Sigmoid colon (tissue), 7 donors: ENCODE results near the gene ODF4. TPM values are rescaled to one million over a fixed set of nuclear protein-coding genes. Genes with fewer than 3 reads are reported as not detected.

Experiments used
- DNase-seq: peaks from one replicate; pipeline ENCODE4 v3.0.0-alpha.2; 2019
- H3K27ac ChIP-seq, 4 donors: fragments of 200-600 bp; sonication (generic); one replicate each; pipeline ENCODE4 v1.5.1; 2016 to 2019; ENCODE audit warnings: mild to moderate bottlenecking in 1 of 4
- H3K27me3 ChIP-seq, 3 donors: fragments of 200-600 bp; sonication (generic); one replicate each; pipeline ENCODE4 v1.5.1; 2019; ENCODE audit warnings: mild to moderate bottlenecking in 1 of 3
- H3K36me3 ChIP-seq, 4 donors: fragments of 200-600 bp; sonication (generic); one replicate each; pipeline ENCODE4 v1.5.1; 2016 to 2019
- H3K4me1 ChIP-seq, 4 donors: fragments of 200-600 bp; sonication (generic); one replicate each; pipeline ENCODE4 v1.5.1; 2017 to 2019
- H3K4me3 ChIP-seq, 4 donors: fragments of 200-600 bp; sonication (generic); one replicate each; pipeline ENCODE4 v1.5.1; 2017 to 2019; ENCODE audit warnings: mild to moderate bottlenecking in 2 of 4, moderate library complexity in 1 of 4
- H3K9me3 ChIP-seq, 4 donors: fragments of 200-600 bp in 3 of 4; sonication (generic) in 3 of 4; one replicate each; pipeline versions ENCODE4 v1.5.1 to v1.6.1; 2013 to 2019
- EP300 ChIP-seq, 4 donors: sonication (generic); formaldehyde crosslinking; IDR thresholded peaks; one replicate each; pipeline ENCODE4 v1.6.1; 2017; ENCODE audit warnings: antibody characterized with exemption in 4 of 4
- POLR2A ChIP-seq, 2 donors: fragments of 450-650 bp; IDR thresholded peaks; one replicate each; pipeline ENCODE4 v1.6.1; 2016; ENCODE audit warnings: antibody characterized with exemption in 2 of 2, mild to moderate bottlenecking in 2 of 2, moderate library complexity in 2 of 2
- POLR2AphosphoS5 ChIP-seq, 4 donors: sonication (generic); formaldehyde crosslinking; IDR thresholded peaks; one replicate each; pipeline ENCODE4 v1.6.1; 2017; ENCODE audit warnings: antibody characterized with exemption in 4 of 4
- WGBS, 2 donors: extraction: QIAGEN DNeasy Blood & Tissue Kit; methylation state at CpG; one replicate each; pipeline ENCODE4 v1.1.7; 2013; 5-methylcytosine and 5-hydroxymethylcytosine counted together
- intact Hi-C: fragments of 100-400 bp; cut with DNase I; formaldehyde crosslinking; loops from one replicate; pipeline ENCODE4 v1.15.1; 2023
- polyA plus RNA-seq, 3 donors: library from polyadenylated mRNA; stranded (reverse); fragments of 200-250 nt; gene quantifications; one replicate each; pipeline ENCODE4 v1.2.3, GENCODE V29; 2013
- total RNA-seq, 4 donors: library from RNA; depleted of rRNA; stranded (reverse); fragments of >200 nt; gene quantifications; one replicate each; pipeline ENCODE4 v1.1.0, GENCODE V29; 2016
- TF ChIP-seq, protein P1 (sequence below), 4 experiments: fragments of 450-650 bp in 3 of 4; fragments of 200-600 bp in 1 of 4; IDR thresholded peaks; one replicate each; pipeline ENCODE4 v1.5.1; 2016 to 2019; ENCODE audit warnings: antibody characterized with exemption in 4 of 4, mild to moderate bottlenecking in 3 of 4, moderate library complexity in 2 of 4
- donor health status: healthy with polysubstance abuse.
- donor health status: Bipolar disorder and iron deficiency.
- donor health status: healthy.

ODF4 gene
- total and polyA plus RNA-seq, 7 donors = not detected

DNA sequence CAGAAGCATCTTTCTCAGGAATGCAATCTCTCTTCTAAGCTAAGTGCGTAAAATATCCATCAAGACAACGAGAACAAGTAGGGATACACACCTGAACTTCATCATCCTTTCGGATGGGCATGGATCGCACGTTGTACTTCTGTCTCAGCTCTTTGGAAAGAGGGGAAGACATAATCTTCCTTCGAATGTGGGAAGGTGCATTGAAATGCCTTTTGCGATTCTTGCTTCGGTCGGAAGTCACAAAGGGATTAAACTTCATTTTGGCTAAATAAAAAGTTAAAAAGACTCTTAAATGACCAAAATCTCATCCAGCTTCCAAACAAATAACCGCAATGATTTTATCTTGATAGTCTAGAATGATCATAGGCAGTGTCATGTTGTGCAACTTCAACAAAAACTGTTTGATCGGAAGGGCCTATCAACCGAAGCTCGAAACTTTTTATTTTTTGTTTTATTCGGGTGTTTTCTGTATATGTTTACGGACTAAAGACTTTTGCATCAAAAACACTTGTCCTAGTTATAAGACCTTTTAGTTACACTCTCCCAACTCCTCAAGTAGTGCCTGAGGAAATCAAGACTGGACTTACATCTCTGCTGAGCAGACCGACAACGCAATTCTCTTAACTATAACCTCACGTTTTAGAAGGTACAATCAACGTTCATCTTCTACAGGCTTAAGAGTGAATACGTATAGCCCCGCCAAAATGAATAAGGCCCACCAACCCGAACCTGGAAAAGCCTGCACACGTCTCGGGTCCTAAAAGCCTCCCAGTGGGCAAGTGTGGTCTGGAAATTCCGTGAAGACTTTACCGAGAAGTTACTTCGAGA, 42.6 kb downstream of the ODF4 start:
- H3K4me1 ChIP-seq = peaks cover 0 to 46% (median 34%) of the 10 kb centered on the region in 4 donors
- H3K36me3 ChIP-seq = peaks cover 8 to 48% (median 37%) of the 10 kb centered on the region in 4 donors
- WGBS, 2 donors = 7 to 16% methylated on average over 27 of the region's 27 CpGs
- intact Hi-C loops = loop anchor here (5.0 kb wide), 2 partner anchors 135 to 860 kb away; partner anchors contain the start of genes CTC1 and PFAS
- H3K27ac ChIP-seq = peak overlapping the region; percentile 87 to 94 (median 92)
- H3K9me3 ChIP-seq = no peaks in the 10 kb centered on the region
- H3K27me3 ChIP-seq = no peaks in the 10 kb centered on the region
- peak overlapping the region; percentile 64 to 84 (median 72) for H3K4me3 ChIP-seq
- no peak for DNase-seq
- TF ChIP-seq POLR2A (IDR thresholded peaks at IDR 0.05) = no peak
- TF ChIP-seq, protein P1, sequence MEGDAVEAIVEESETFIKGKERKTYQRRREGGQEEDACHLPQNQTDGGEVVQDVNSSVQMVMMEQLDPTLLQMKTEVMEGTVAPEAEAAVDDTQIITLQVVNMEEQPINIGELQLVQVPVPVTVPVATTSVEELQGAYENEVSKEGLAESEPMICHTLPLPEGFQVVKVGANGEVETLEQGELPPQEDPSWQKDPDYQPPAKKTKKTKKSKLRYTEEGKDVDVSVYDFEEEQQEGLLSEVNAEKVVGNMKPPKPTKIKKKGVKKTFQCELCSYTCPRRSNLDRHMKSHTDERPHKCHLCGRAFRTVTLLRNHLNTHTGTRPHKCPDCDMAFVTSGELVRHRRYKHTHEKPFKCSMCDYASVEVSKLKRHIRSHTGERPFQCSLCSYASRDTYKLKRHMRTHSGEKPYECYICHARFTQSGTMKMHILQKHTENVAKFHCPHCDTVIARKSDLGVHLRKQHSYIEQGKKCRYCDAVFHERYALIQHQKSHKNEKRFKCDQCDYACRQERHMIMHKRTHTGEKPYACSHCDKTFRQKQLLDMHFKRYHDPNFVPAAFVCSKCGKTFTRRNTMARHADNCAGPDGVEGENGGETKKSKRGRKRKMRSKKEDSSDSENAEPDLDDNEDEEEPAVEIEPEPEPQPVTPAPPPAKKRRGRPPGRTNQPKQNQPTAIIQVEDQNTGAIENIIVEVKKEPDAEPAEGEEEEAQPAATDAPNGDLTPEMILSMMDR (IDR thresholded peaks at IDR 0.05) = no peak

DNA sequence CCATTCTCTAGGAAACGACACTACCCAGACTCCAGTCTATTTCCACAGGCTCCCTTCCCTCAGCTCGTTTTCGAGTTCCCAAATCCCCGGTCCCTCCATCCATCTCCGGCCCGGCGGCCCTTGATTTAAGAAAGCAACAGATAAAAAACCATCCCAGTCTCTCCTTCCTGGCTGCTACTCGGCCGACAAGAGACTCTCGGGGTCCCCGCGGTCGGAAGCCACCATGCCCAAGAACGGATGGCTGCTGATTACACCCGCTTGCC, 43.2 kb downstream of the ODF4 start:
- TF ChIP-seq POLR2A (IDR thresholded peaks at IDR 0.05) (peak; percentile 74 to 84), POLR2AphosphoS5 (IDR thresholded peaks at IDR 0.05) (no peak), EP300 (IDR thresholded peaks at IDR 0.05) (no peak)
- TF ChIP-seq, protein P1 (IDR thresholded peaks at IDR 0.05) = no peak
- Histone ChIP-seq H3K9me3 (no peaks in the 10 kb centered on the region), H3K4me1 (peaks cover 0 to 46% (median 34%) of the 10 kb centered on the region in 4 donors), H3K4me3 (peak overlapping the region; percentile 64 to 84 (median 72)), H3K27me3 (no peaks in the 10 kb centered on the region), H3K36me3 (peaks cover 8 to 42% (median 35%) of the 10 kb centered on the region in 4 donors), H3K27ac (peak overlapping the region; percentile 87 to 94 (median 92))
- WGBS, 2 donors = 0 to 2% methylated on average over 15 of the region's 15 CpGs
- intact Hi-C loops = loop anchor here (1.0 to 5.0 kb wide), 3 partner anchors 52 to 859 kb away; partner anchors contain the start of genes CTC1, NDEL1 and PFAS
- DNase-seq = no peak

DNA sequence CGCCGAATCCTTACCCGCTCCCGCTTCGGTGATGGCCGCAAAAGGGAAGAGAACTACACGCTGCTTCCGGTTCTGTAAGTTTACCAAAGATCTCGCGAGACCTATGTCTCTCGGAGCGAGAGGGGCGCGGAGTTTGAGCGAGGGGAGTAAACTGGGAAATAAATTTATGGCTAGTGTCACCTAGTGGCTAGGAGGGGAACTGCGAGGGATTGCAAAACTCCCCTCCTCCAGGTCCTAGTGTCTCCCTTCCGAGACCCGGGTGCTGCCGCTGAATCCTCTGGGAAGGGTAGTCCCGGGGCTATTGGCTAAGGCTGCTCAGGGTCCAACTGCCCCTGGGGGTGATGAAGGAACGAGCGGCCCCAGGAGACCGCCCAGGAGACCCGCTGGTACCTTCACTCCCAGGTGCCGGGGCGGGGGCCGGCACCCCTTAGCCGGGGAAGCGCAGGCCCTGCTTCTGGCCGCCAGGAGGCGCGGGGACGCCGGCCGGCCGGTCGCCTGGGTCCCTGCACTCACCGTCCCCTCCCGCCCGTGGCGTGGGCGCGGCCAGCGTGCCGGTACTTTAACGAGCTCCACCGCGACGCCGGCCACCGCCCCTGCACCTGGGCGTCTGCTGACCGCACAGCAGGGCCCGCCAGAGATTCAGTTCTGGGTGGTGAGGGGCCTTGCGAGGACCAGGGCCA, 43.6 kb downstream of the ODF4 start, which contains the start of gene RPL26:
Gene RPL26 (minus strand): TSS at position 51 of the 680 bp plus-strand sequence. CDS start 883 bp downstream, outside the sequence.
- no peaks in the 10 kb centered on the region for H3K27me3 ChIP-seq
- no peaks in the 10 kb centered on the region for H3K9me3 ChIP-seq
- 0 to 1% methylated on average over 55 of the region's 55 CpGs for WGBS, 2 donors
- H3K4me1 ChIP-seq = peaks cover 0 to 46% (median 34%) of the 10 kb centered on the region in 4 donors
- no peak for TF ChIP-seq POLR2A (IDR thresholded peaks at IDR 0.05)
- no peak for TF ChIP-seq EP300 (IDR thresholded peaks at IDR 0.05)
- peak; percentile 89 to 97 (median 94) for TF ChIP-seq POLR2AphosphoS5 (IDR thresholded peaks at IDR 0.05)
- TF ChIP-seq, protein P1 (IDR thresholded peaks at IDR 0.05) = peak; percentile 97 to 100 (median 98)
- H3K27ac ChIP-seq = peak within 1 kb of the TSS; percentile 87 to 94 (median 92)
- H3K4me3 ChIP-seq = peak within 1 kb of the TSS; percentile 64 to 84 (median 72)
- peak; percentile 99 for DNase-seq
- intact Hi-C loops = loop anchor here (1.0 to 5.0 kb wide), 3 partner anchors 52 to 859 kb away; partner anchors contain the start of genes CTC1, NDEL1 and PFAS
- H3K36me3 ChIP-seq = peaks cover 8 to 38% (median 30%) of the 10 kb centered on the region in 4 donors

DNA sequence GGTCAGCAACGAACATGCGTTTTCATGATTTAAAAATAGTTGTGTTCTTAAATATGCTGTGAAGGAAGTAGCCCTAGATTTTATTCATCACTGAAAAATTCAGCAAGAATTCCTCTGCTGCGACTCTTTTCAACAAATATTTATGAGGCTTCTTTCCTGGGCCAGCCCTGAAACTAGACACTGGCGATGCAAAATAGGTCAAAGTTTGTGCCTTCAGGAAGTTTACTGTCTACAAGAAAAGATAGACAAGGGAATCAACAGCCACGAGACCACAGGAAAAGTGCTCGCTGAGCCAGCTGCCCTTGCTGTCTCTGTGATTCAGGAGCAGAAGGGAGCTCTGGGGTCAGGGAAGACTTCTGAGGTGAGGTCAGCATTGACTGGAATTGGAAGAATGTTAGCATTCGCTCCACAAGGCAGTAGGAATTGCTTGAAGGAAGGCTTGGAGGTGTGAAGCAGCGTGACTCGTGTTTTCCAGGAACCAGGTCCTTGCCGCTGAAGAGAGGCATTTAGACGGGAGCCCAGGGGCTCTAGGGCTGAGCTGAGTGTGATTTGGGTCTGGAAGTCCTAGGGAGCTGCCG, 45.2 kb downstream of the ODF4 start:
- Histone ChIP-seq H3K4me1 (peaks cover 0 to 41% (median 32%) of the 10 kb centered on the region in 4 donors), H3K36me3 (peaks cover 8 to 22% (median 15%) of the 10 kb centered on the region in 4 donors), H3K27me3 (no peaks in the 10 kb centered on the region), H3K4me3 (no peak overlapping the region), H3K9me3 (no peaks in the 10 kb centered on the region), H3K27ac (peak overlapping the region in 1 of 4 donors; percentile 93)
- TF ChIP-seq, protein P1 (IDR thresholded peaks at IDR 0.05) = no peak
- no peak for TF ChIP-seq EP300 (IDR thresholded peaks at IDR 0.05)
- no peak for TF ChIP-seq POLR2AphosphoS5 (IDR thresholded peaks at IDR 0.05)
- no peak for TF ChIP-seq POLR2A (IDR thresholded peaks at IDR 0.05)
- intact Hi-C loops = loop anchor here (5.0 kb wide), 2 partner anchors 138 to 857 kb away; partner anchors contain the start of genes CTC1 and PFAS
- WGBS, 2 donors = 81 to 85% methylated on average over 12 of the region's 12 CpGs
- no peak for DNase-seq
